Ovary (tissue), 3 donors: ENCODE results near the gene BOLA1.

Source experiments
- EP300 ChIP-seq: sonication (generic); formaldehyde crosslinking; IDR thresholded peaks from one replicate; pipeline ENCODE4 v1.6.1; 2017; ENCODE audit warnings: antibody characterized with exemption
- POLR2A ChIP-seq: fragments of 450-650 bp; IDR thresholded peaks from one replicate; pipeline ENCODE4 v1.6.1; 2017; ENCODE audit warnings: antibody characterized with exemption, mild to moderate bottlenecking, moderate library complexity
- TF ChIP-seq, protein P1 (sequence below), 3 donors: fragments of 450-650 bp in 2 of 3; fragments of 200-600 bp in 1 of 3; IDR thresholded peaks; one replicate each; pipeline versions ENCODE4 v1.5.1 to v1.8.0; 2016 to 2022; ENCODE audit warnings: antibody characterized with exemption in 3 of 3, mild to moderate bottlenecking in 1 of 3
- donor health status: DM: no; HTN: no; CAD: no.

DNA sequence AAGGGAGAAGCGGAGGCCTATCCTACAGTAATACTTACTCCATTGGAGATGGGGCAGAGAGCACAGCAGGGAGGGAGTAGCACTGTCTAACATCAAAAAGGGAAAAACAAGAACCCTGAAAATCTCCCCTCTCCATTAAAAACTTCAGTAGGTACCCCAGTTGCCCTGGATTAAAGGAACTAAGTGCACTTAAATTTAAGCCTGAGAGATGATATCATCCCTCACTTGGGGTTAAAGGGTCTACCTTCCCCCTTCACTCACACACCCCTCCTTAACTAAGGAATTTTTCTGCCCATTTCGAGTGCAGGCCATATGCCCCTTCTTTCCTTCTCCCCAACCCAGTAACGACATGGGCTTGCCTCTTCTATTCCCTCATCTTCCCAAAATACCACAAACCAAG is 41.1 kb downstream of the BOLA1 start:
- TF ChIP-seq, protein P1, sequence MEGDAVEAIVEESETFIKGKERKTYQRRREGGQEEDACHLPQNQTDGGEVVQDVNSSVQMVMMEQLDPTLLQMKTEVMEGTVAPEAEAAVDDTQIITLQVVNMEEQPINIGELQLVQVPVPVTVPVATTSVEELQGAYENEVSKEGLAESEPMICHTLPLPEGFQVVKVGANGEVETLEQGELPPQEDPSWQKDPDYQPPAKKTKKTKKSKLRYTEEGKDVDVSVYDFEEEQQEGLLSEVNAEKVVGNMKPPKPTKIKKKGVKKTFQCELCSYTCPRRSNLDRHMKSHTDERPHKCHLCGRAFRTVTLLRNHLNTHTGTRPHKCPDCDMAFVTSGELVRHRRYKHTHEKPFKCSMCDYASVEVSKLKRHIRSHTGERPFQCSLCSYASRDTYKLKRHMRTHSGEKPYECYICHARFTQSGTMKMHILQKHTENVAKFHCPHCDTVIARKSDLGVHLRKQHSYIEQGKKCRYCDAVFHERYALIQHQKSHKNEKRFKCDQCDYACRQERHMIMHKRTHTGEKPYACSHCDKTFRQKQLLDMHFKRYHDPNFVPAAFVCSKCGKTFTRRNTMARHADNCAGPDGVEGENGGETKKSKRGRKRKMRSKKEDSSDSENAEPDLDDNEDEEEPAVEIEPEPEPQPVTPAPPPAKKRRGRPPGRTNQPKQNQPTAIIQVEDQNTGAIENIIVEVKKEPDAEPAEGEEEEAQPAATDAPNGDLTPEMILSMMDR (IDR thresholded peaks at IDR 0.05) = no peak
- TF ChIP-seq POLR2A (no peak), EP300 (no peak)
